ENCODE results near the gene TTLL5. TPM values are rescaled to one million over a fixed set of nuclear protein-coding genes. Genes with fewer than 3 reads are reported as not detected.

The TTLL5 gene
- total RNA-seq, 1 donor from 2014 or later, result 51.9 TPM

DNA sequence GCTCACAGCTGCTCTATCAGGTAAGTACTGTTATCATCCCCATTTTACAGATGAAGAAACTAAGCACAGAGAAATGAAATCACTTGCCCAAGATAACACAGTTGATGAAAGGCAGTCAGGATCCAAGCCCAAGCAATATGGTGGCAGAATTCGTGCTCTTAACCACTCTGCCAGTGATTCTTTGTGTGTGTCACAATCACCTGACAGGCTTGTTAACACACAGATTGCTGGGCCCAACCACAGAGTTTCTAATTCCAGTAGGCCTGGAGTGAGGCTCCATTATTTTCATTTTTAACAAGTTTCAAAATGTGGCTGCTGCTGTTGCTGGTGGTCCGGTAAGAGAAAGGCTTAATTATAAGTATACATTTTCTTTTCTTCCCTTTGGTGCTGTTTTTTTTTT is 186.5 kb downstream of the TTLL5 start:
- Mint-ChIP-seq H3K4me3 (ENCODE audit: low read depth) (no peak overlapping the region), H3K36me3 (ENCODE audit: insufficient read depth) (peaks cover 5% of the 10 kb centered on the region), H3K4me1 (ENCODE audit: low read depth) (peaks cover 4% of the 10 kb centered on the region), H3K27me3 (no peaks in the 10 kb centered on the region), H3K27ac (no peak overlapping the region), H3K9me3 (ENCODE audit: low read depth) (no peaks in the 10 kb centered on the region)
- TF ChIP-seq CTCF (IDR thresholded peaks at IDR 0.05; ENCODE audit: unreplicated experiment), result no peak
- no peak for DNase-seq (ENCODE audit: low spot score, unreplicated experiment)

DNA sequence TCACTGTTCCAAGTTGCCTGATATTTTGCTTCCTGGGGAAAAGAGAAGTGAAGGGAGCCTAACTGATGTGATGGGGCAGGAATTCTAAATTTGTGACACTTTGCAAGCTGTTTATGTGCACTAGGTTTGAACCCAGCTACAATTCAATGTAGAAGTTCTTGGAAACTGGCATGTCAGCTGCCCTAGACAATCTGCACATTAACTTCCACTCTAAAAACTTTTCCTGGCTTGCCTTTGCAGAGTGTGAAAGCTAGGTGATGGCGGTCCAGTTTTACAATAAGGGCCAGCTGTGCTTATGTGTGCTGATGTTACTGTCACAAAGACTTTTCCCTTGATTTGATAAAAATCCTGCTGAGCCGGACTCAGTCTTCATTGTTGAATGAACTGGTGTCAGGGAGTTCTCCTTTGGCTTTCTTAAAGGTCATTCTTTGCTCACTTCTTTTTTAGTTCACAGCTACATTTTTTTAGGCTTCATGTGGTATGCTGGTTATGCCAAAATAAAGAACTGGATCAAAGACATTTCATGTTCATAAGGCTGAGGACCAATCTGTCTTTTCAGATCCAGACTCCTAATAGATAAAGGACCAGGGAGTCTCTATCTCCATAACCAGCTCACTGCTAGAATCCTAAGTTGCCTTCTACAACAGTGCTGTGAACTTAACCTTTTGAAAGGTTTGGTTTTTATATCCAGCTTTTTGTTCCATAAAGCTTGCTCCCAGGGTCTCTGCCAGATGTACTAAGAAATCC is 187.3 kb downstream of the TTLL5 start:
- Mint-ChIP-seq H3K4me3 (ENCODE audit: low read depth) (no peak overlapping the region), H3K27me3 (no peaks in the 10 kb centered on the region), H3K36me3 (ENCODE audit: insufficient read depth) (peaks cover 5% of the 10 kb centered on the region), H3K4me1 (ENCODE audit: low read depth) (peaks cover 3% of the 10 kb centered on the region), H3K9me3 (ENCODE audit: low read depth) (no peaks in the 10 kb centered on the region), H3K27ac (no peak overlapping the region)
- no peak for DNase-seq (ENCODE audit: low spot score, unreplicated experiment)
- TF ChIP-seq CTCF (IDR thresholded peaks at IDR 0.05; ENCODE audit: unreplicated experiment), result no peak

GRCh38 chr14:75849300-75849895 is 188.4 kb downstream of the TTLL5 start:
- no peak overlapping the region for H3K27ac Mint-ChIP-seq
- no peak overlapping the region for H3K4me3 Mint-ChIP-seq (ENCODE audit: low read depth)
- no peaks in the 10 kb centered on the region for H3K27me3 Mint-ChIP-seq
- no peak for TF ChIP-seq CTCF (IDR thresholded peaks at IDR 0.05; ENCODE audit: unreplicated experiment)
- H3K36me3 Mint-ChIP-seq (ENCODE audit: insufficient read depth), result peaks cover 7% of the 10 kb centered on the region
- peaks cover 3% of the 10 kb centered on the region for H3K4me1 Mint-ChIP-seq (ENCODE audit: low read depth)
- DNase-seq (ENCODE audit: low spot score, unreplicated experiment), result no peak
- H3K9me3 Mint-ChIP-seq (ENCODE audit: low read depth), result no peaks in the 10 kb centered on the region

DNA sequence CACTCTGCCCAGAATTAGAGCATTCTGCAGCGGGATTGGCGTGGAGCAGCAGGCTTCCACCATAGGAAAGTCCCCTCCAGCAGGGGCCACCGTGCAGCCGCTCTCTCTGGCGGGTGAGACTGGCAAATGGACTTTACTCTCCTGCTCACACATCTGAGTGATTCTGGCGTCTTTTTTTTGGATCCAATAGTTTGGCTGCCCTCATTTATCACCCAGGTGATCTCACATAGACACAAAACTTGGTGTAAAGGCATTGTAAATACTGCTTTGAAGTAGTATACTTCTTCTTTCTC is 190.5 kb downstream of the TTLL5 start:
- Mint-ChIP-seq H3K27ac (no peak overlapping the region), H3K4me1 (ENCODE audit: low read depth) (peaks cover 15% of the 10 kb centered on the region), H3K4me3 (ENCODE audit: low read depth) (no peak overlapping the region), H3K27me3 (no peaks in the 10 kb centered on the region), H3K36me3 (ENCODE audit: insufficient read depth) (peaks cover 8% of the 10 kb centered on the region), H3K9me3 (ENCODE audit: low read depth) (no peaks in the 10 kb centered on the region)
- DNase-seq (ENCODE audit: low spot score, unreplicated experiment), result no peak
- no peak for TF ChIP-seq CTCF (IDR thresholded peaks at IDR 0.05; ENCODE audit: unreplicated experiment)

- Mint-ChIP-seq H3K27me3 (no peaks in the 10 kb centered on the region), H3K36me3 (ENCODE audit: insufficient read depth) (peaks cover 5% of the 10 kb centered on the region), H3K4me1 (ENCODE audit: low read depth) (peaks cover 15% of the 10 kb centered on the region), H3K4me3 (ENCODE audit: low read depth) (no peak overlapping the region), H3K27ac (no peak overlapping the region), H3K9me3 (ENCODE audit: low read depth) (no peaks in the 10 kb centered on the region)
- TF ChIP-seq CTCF (IDR thresholded peaks at IDR 0.05; ENCODE audit: unreplicated experiment), result no peak
- DNase-seq (ENCODE audit: low spot score, unreplicated experiment), result no peak
Observed at GRCh38 chr14:75854111-75854799, 193.2 kb downstream of the TTLL5 start.
